A549 (cell line): ENCODE data around the gene ANHX. TPM values are rescaled to one million over a fixed set of nuclear protein-coding genes. Genes with fewer than 3 reads are reported as not detected.
"Not testable (repeated sequence)": the region's sequence is repeated elsewhere in the genome, so short reads cannot be mapped to it uniquely, and the experiment has no call there.

Source experiments
- ATAC-seq, 2 experiments: fragments of 200-7000 bp in 1 of 2; fragments of >200 bp in 1 of 2; cut with Nextera tagmentation in 1 of 2; cut with Tn5 transposase in 1 of 2; 3 replicates each; pipeline versions ENCODE4 v1.8.0 to v1.9.1; 2018 to 2020; ENCODE audit warnings: mild to moderate bottlenecking in 1 of 2, moderate library complexity in 1 of 2
- CTCF ChIA-PET: fragments of 300-600 bp; sonication (Branson Sonifier 250); formaldehyde crosslinking; extraction: SDS; loops from one replicate; lab custom pipeline; 2021; ENCODE audit warnings: antibody characterized with exemption, inconsistent platforms; lab: Yijun Ruan, JAX
- POLR2A ChIA-PET: fragments of 350-600 bp; formaldehyde crosslinking; extraction: SDS; loops from one replicate; lab custom pipeline; 2021; ENCODE audit warnings: antibody characterized with exemption, inconsistent platforms; lab: Yijun Ruan, JAX
- DNase-seq, 2 experiments: peaks; one replicate each; pipeline versions ENCODE4 v3.0.0 to v3.0.0-alpha.2; 2011 to 2016; ENCODE audit warnings: low read depth in 1 of 2, low spot score in 1 of 2
- FAIRE-seq: peaks from 2 replicates; lab custom pipeline; 2011; peaks lifted over from hg19 to GRCh38; lab: Jason Lieb, UNC
- H3K27ac ChIP-seq, 2 experiments: fragments of >200 bp; sonication (Bioruptor Twin); formaldehyde crosslinking; 3 replicates each; pipeline ENCODE4 v1.5.1; 2016 to 2017
- H3K4me1 ChIP-seq: fragments of >200 bp; sonication (Bioruptor Twin); formaldehyde crosslinking; 3 replicates; pipeline ENCODE4 v1.6.1; 2016
- H3K4me2 ChIP-seq: fragments of >200 bp; sonication (Bioruptor Twin); formaldehyde crosslinking; 3 replicates; pipeline ENCODE4 v1.6.1; 2016
- H3K4me3 ChIP-seq: fragments of >200 bp; sonication (Bioruptor Twin); formaldehyde crosslinking; 3 replicates; pipeline ENCODE4 v1.5.1; 2016
- H3K9me3 ChIP-seq: fragments of >200 bp; sonication (Bioruptor Twin); formaldehyde crosslinking; 3 replicates; pipeline ENCODE4 v1.6.1; 2016
- CEBPB ChIP-seq, 2 experiments: fragments of >200 bp in 1 of 2; sonication (Bioruptor Twin) in 1 of 2; formaldehyde crosslinking in 1 of 2; IDR thresholded peaks; 2 replicates each; pipeline ENCODE4 v1.6.1; 2012 to 2016
- CHD4 ChIP-seq: fragments of 200-600 bp; sonication (generic); IDR thresholded peaks from 2 replicates; pipeline ENCODE4 v1.6.1; 2016; ENCODE audit warnings: antibody characterized with exemption, mild to moderate bottlenecking, borderline replicate concordance
- ESRRA ChIP-seq: fragments of 150-350 bp; IDR thresholded peaks from 2 replicates; pipeline ENCODE4 v1.6.1; 2014; ENCODE audit warnings: mild to moderate bottlenecking, low read length, borderline replicate concordance
- GATA3 ChIP-seq: IDR thresholded peaks from 2 replicates; pipeline ENCODE4 v1.6.1; 2012; ENCODE audit warnings: borderline replicate concordance
- HDAC2 ChIP-seq: fragments of 200-600 bp; sonication (generic); IDR thresholded peaks from 2 replicates; pipeline ENCODE4 v1.6.1; 2016
- JUN ChIP-seq, 2 experiments: fragments of >200 bp; sonication (Bioruptor Twin); formaldehyde crosslinking; IDR thresholded peaks; 2 replicates in 1 of 2; 3 replicates in 1 of 2; pipeline ENCODE4 v1.6.1; 2016 to 2017
- MAFK ChIP-seq: fragments of 450-650 bp; IDR thresholded peaks from 2 replicates; pipeline ENCODE4 v1.6.1; 2014; ENCODE audit not compliant: partially characterized antibody
- MYC ChIP-seq: IDR thresholded peaks from 2 replicates; pipeline ENCODE4 v1.6.1; 2012; ENCODE audit warnings: mild to moderate bottlenecking, inconsistent platforms, low read length, improper control_type of control experiment, borderline replicate concordance
- PHF8 ChIP-seq: fragments of 200-600 bp; sonication (generic); IDR thresholded peaks from 2 replicates; pipeline ENCODE4 v1.6.1; 2016; ENCODE audit warnings: low read depth, mild to moderate bottlenecking, antibody characterized with exemption, moderate library complexity, borderline replicate concordance
- RFX5 ChIP-seq: fragments of 450-650 bp; IDR thresholded peaks from 2 replicates; pipeline ENCODE4 v1.7.1; 2014; ENCODE audit warnings: antibody characterized with exemption, mild to moderate bottlenecking, moderate library complexity
- SMC3 ChIP-seq: fragments of >200 bp; sonication (Bioruptor Twin); formaldehyde crosslinking; IDR thresholded peaks from 3 replicates; pipeline ENCODE4 v1.6.1; 2018; ENCODE audit warnings: inconsistent platforms
- SREBF2 ChIP-seq: fragments of 450-650 bp; IDR thresholded peaks from 2 replicates; pipeline ENCODE4 v1.6.1; 2014; ENCODE audit warnings: mild to moderate bottlenecking, moderate library complexity
- TP53 ChIP-seq: fragments of 250-450 bp; sonication (Bioruptor Pico); IDR thresholded peaks from 2 replicates; pipeline ENCODE4 v1.5.0; 2021; ENCODE audit warnings: mild to moderate bottlenecking, moderate library complexity
- WGBS: methylation state at CpG from one replicate; pipeline ENCODE4 v1.1.6; 2017; ENCODE audit errors: missing lambda C conversion rate; 5-methylcytosine and 5-hydroxymethylcytosine counted together
- polyA minus RNA-seq: library from RNA; depleted of rRNA, polyadenylated mRNA; stranded (reverse); fragments of >200 nt; gene quantifications from 2 replicates; pipeline ENCODE4 v1.2.3, GENCODE V29; 2011; rRNA and poly(A)+ RNA removed
- polyA plus RNA-seq, 4 experiments: library from polyadenylated mRNA; depleted of rRNA in 3 of 4; stranded (reverse); fragments of >200 nt; fragmentation: RNase III in 1 of 4; extraction: RNeasy Plus Mini Kit Qiagen cat#74134 plus additional on column Dnase treatment in 1 of 4; gene quantifications; 2 replicates in 3 of 4; 3 replicates in 1 of 4; pipeline ENCODE4 v1.2.3, GENCODE V29; 2011 to 2017
- TF ChIP-seq, protein P1 (sequence below): fragments of 450-650 bp; IDR thresholded peaks from 2 replicates; pipeline ENCODE4 v1.6.1; 2014; ENCODE audit warnings: antibody characterized with exemption
- TF ChIP-seq, protein P2 (sequence below): fragments of >200 bp; sonication (Bioruptor Twin); formaldehyde crosslinking; IDR thresholded peaks from 3 replicates; pipeline ENCODE4 v1.6.1; 2016
- TF ChIP-seq, protein P3 (sequence below): fragments of 250-450 bp; sonication (Bioruptor Pico); IDR thresholded peaks from 2 replicates; pipeline ENCODE4 v1.5.0; 2020; ENCODE audit warnings: low read depth, mild to moderate bottlenecking, moderate library complexity
- TF ChIP-seq, protein P4 (sequence below): fragments of >200 bp; sonication (Bioruptor Twin); formaldehyde crosslinking; IDR thresholded peaks from 2 replicates; pipeline ENCODE4 v1.6.1; 2016

The ANHX gene
- polyA plus RNA-seq (2011; rRNA removed): not detected in 2 replicates
- polyA plus RNA-seq (2012; cell fraction: cytosol; rRNA removed): not detected in 2 replicates
- polyA plus RNA-seq (2012; cell fraction: nucleus; rRNA removed): not detected in 2 replicates
- polyA plus RNA-seq (2017; fragmentation: RNase III; extraction: RNeasy Plus Mini Kit Qiagen cat#74134 plus additional on column Dnase treatment): not detected in 3 replicates
- polyA minus RNA-seq: not detected in 2 replicates

DNA sequence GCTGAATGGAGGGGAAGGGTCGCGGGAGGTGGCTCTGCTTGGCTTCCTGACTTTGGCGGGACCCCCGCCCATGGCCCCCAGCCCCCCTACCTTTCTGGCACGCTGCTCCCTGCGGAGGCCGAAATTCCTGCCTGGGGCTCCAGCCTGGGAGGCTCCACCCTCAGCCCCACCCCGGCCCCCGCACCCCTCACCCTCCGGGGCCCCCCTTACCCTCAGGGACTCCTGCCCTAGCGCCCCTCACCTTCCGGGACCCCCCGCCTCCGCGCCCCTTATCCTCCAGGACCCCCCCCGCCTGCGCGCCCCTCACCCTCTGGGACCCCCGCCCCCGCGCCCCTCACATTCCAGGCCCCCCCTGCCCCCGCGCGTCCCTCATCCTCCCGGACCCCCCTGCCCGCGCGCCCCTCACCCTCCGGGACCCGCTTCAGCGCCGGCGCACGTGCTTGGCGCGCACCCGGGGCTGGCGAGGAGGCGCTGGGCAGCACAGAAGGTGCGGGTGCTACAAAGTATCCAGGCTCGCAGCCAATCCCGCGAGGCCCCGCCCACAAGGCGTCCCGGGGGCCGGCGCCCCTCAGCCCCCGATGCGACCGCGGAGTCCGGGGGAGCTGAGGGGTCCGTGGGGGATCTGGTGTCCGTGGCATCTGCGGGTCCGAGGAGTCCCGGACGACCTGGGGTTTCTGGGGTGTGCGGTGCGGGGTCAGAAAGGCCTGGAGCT lies at the start of gene ANHX:
Gene ANHX (minus strand): TSS at position 477 of the 712 bp plus-strand sequence. CDS start 1,521 bp downstream, outside the sequence.
- DNase-seq: no peak
- Histone ChIP-seq H3K27ac (no peak within 1 kb of the TSS), H3K4me3 (no peak within 1 kb of the TSS), H3K4me1 (no peaks in the 10 kb centered on the region), H3K9me3 (peaks cover 70% of the 10 kb centered on the region), H3K4me2 (no peak within 1 kb of the TSS)
- WGBS: 58% methylated on average over 11 of the region's 61 CpGs
- CTCF ChIA-PET: no interaction called here
- ATAC-seq: no peak
- POLR2A ChIA-PET: no interaction called here
- TF ChIP-seq CHD4: no peak
- TF ChIP-seq, protein P1, sequence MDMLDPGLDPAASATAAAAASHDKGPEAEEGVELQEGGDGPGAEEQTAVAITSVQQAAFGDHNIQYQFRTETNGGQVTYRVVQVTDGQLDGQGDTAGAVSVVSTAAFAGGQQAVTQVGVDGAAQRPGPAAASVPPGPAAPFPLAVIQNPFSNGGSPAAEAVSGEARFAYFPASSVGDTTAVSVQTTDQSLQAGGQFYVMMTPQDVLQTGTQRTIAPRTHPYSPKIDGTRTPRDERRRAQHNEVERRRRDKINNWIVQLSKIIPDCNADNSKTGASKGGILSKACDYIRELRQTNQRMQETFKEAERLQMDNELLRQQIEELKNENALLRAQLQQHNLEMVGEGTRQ: no peak
- TF ChIP-seq MYC: no peak
- TF ChIP-seq SREBF2: no peak
- TF ChIP-seq, protein P2, sequence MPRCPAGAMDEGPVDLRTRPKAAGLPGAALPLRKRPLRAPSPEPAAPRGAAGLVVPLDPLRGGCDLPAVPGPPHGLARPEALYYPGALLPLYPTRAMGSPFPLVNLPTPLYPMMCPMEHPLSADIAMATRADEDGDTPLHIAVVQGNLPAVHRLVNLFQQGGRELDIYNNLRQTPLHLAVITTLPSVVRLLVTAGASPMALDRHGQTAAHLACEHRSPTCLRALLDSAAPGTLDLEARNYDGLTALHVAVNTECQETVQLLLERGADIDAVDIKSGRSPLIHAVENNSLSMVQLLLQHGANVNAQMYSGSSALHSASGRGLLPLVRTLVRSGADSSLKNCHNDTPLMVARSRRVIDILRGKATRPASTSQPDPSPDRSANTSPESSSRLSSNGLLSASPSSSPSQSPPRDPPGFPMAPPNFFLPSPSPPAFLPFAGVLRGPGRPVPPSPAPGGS: no peak
- TF ChIP-seq MAFK: no peak
- TF ChIP-seq TP53 (CRISPR knock-in tag): no peak
- TF ChIP-seq JUN (IDR thresholded peaks at IDR 0.05): no peak
- no peak for TF ChIP-seq PHF8
- no peak for FAIRE-seq

DNA sequence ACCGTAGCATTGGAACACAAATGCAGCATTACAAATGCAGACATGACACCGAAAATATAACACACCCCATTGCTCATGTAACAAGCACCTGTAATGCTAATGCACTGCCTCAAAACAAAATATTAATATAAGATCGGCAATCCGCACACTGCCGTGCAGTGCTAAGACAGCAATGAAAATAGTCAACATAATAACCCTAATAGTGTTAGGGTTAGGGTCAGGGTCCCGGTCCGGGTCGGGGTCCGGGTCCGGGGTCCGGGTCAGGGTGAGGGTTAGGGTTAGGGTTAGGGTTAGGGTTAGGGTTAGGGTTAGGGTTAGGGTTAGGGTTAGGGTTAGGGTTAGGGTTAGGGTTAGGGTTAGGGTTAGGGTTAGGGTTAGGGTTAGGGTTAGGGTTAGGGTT lies 29.0 kb upstream of the ANHX start:
- H3K4me1 ChIP-seq, H3K4me2 ChIP-seq, POLR2A ChIA-PET, H3K27ac ChIP-seq, H3K9me3 ChIP-seq, DNase-seq, FAIRE-seq, H3K4me3 ChIP-seq, ATAC-seq, CTCF ChIA-PET: not testable (repeated sequence)
- 29% methylated on average over 1 of the region's 11 CpGs for WGBS

DNA sequence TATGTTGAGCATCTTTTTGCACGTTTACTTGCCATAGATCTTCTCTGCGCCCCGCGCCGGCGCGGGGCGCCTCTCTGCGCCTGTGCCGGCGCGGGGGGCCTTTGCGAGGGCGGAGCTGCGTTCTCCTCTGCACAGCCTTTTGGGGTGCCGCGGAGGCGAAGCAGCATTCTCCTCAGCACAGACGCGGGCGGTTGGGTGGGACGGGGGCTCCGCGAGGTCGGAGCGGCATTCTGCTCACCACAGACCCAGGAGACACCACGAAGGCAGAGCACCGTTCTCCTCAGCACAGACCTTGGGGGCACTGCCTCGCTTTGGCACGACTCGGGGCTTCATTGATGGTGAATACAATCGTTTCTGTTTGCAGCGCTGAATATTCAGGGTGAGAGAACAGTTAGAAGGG lies 28.5 kb upstream of the ANHX start:
- ATAC-seq (no peak), DNase-seq (no peak), FAIRE-seq (no peak)
- no peaks in the 10 kb centered on the region for H3K9me3 ChIP-seq
- H3K4me1 ChIP-seq: no peaks in the 10 kb centered on the region
- no peak overlapping the region for H3K27ac ChIP-seq
- no peak overlapping the region for H3K4me3 ChIP-seq
- TF ChIP-seq ESRRA (no peak), HDAC2 (no peak), RFX5 (no peak), SMC3 (no peak), GATA3 (no peak), TP53 (CRISPR knock-in tag) (no peak), CEBPB (IDR thresholded peaks at IDR 0.05) (no peak)
- TF ChIP-seq, protein P3, sequence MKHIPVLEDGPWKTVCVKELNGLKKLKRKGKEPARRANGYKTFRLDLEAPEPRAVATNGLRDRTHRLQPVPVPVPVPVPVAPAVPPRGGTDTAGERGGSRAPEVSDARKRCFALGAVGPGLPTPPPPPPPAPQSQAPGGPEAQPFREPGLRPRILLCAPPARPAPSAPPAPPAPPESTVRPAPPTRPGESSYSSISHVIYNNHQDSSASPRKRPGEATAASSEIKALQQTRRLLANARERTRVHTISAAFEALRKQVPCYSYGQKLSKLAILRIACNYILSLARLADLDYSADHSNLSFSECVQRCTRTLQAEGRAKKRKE: no peak
- TF ChIP-seq, protein P4, sequence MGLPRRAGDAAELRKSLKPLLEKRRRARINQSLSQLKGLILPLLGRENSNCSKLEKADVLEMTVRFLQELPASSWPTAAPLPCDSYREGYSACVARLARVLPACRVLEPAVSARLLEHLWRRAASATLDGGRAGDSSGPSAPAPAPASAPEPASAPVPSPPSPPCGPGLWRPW: no peak
- ChIA-PET CTCF (no interaction called here), POLR2A (no interaction called here)
- H3K4me2 ChIP-seq: no peak overlapping the region
- WGBS: 91% methylated on average over 12 of the region's 33 CpGs
